ENCODE measurements around the gene LGALS3. TPM values are rescaled to one million over a fixed set of nuclear protein-coding genes. Genes with fewer than 3 reads are reported as not detected.
A peak's percentile ranks its signal among the peaks of the same experiment; 100 is the strongest.

The LGALS3 gene
- polyA plus RNA-seq, 3 donors from 2014 or later = 23.3 to 58.2 (median 40.5) TPM

DNA sequence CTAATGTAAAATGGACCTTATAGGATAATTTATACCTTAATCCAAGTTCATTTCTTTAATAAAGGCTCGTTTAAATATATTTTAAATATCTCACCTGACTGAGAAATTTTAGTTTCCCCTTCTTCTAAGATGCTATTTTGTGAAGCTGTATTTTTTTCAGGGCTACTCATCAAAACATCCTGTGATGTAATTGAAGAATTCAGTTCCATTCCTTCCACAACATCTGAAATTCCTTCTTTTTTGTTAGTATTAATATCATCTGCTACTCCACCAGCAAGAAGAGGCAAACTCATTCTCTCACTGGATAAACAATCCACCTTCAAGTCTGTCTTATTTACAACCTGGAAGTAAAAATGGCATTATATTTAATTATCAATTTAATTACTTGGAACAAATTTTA is 22.5 kb downstream of the LGALS3 start:
- H3K4me3 Mint-ChIP-seq = no peak overlapping the region
- H3K4me1 Mint-ChIP-seq = no peaks in the 10 kb centered on the region
- H3K27me3 Mint-ChIP-seq (ENCODE audit: low read depth in 3 of 3) = no peaks in the 10 kb centered on the region
- no peaks in the 10 kb centered on the region for H3K9me3 Mint-ChIP-seq
- H3K36me3 Mint-ChIP-seq = no peaks in the 10 kb centered on the region
- DNase-seq = no peak
- no peak overlapping the region for H3K27ac Mint-ChIP-seq

- DNase-seq = no peak
- no peaks in the 10 kb centered on the region for H3K36me3 Mint-ChIP-seq
- H3K27me3 Mint-ChIP-seq (ENCODE audit: low read depth in 3 of 3) = no peaks in the 10 kb centered on the region
- no peaks in the 10 kb centered on the region for H3K4me1 Mint-ChIP-seq
- H3K27ac Mint-ChIP-seq = no peak overlapping the region
- no peak overlapping the region for H3K4me3 Mint-ChIP-seq
- H3K9me3 Mint-ChIP-seq = no peaks in the 10 kb centered on the region
Measured at GRCh38 chr14:55152052-55152753, 23.2 kb downstream of the LGALS3 start.

DNA sequence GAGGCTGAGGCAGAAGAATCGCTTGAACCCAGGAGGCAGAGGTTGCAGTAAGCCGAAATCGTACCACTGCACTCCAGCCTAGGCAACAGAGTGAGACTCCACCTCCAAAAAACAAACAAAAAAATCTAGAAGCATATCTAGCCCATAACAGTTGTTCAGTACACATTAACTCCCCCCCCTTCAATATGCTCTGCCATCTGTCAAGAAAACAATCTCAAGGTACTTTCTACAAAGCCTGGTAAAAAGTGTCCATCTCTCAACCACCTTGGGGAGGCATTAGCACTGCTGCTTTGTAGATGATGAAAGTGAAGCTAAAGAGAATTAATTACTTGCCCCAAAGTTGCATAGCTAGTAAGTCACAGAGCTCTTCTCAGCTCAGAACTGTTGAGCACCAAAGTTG is 24.9 kb downstream of the LGALS3 start:
- H3K27ac Mint-ChIP-seq = peak overlapping the region in 2 of 6 donors; percentile 58 to 67
- no peaks in the 10 kb centered on the region for H3K9me3 Mint-ChIP-seq
- no peaks in the 10 kb centered on the region for H3K27me3 Mint-ChIP-seq (ENCODE audit: low read depth in 3 of 3)
- no peaks in the 10 kb centered on the region for H3K4me1 Mint-ChIP-seq
- no peak for DNase-seq
- H3K36me3 Mint-ChIP-seq = no peaks in the 10 kb centered on the region
- H3K4me3 Mint-ChIP-seq = no peak overlapping the region

GRCh38 chr14:55157080-55157479 is 28.0 kb downstream of the LGALS3 start:
- peaks cover 0 to 6% (median 0%) of the 10 kb centered on the region in 3 donors for H3K36me3 Mint-ChIP-seq
- H3K9me3 Mint-ChIP-seq = no peaks in the 10 kb centered on the region
- H3K27ac Mint-ChIP-seq = peak overlapping the region in 1 of 6 donors; percentile 3
- H3K27me3 Mint-ChIP-seq (ENCODE audit: low read depth in 3 of 3) = no peaks in the 10 kb centered on the region
- H3K4me3 Mint-ChIP-seq = no peak overlapping the region
- H3K4me1 Mint-ChIP-seq = no peaks in the 10 kb centered on the region
- no peak for DNase-seq

DNA sequence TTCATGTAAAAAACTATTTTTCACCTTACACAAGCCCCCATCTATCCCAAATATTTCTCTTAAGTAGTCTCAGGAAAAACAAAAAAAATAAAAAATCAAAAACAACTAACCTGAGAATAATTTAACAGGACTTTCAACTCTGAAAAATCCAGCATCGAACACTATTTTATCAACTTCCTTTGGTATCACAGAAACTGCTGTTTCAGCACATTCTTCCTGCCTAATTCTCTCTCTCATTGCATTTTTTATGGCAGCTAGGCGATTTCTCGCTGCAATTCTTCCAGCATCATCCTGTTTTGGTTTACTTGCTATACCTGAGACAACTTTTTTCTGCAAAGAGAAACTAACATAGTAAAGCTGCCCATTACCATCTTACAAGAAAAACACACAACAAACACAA is 29.4 kb downstream of the LGALS3 start:
- H3K27me3 Mint-ChIP-seq (ENCODE audit: low read depth in 3 of 3) = no peaks in the 10 kb centered on the region
- no peak for DNase-seq
- H3K4me1 Mint-ChIP-seq = no peaks in the 10 kb centered on the region
- H3K9me3 Mint-ChIP-seq = no peaks in the 10 kb centered on the region
- no peak overlapping the region for H3K4me3 Mint-ChIP-seq
- H3K36me3 Mint-ChIP-seq = peaks cover 0 to 6% (median 0%) of the 10 kb centered on the region in 3 donors
- H3K27ac Mint-ChIP-seq = no peak overlapping the region

GRCh38 chr14:55160989-55161388 is 31.9 kb downstream of the LGALS3 start:
- Mint-ChIP-seq H3K36me3 (peaks cover 0 to 6% (median 0%) of the 10 kb centered on the region in 3 donors), H3K27me3 (ENCODE audit: low read depth in 3 of 3) (no peaks in the 10 kb centered on the region), H3K4me3 (no peak overlapping the region), H3K4me1 (no peaks in the 10 kb centered on the region), H3K27ac (peak overlapping the region in 3 of 6 donors; percentile 1 to 27 (median 2)), H3K9me3 (no peaks in the 10 kb centered on the region)
- peak; percentile 22 to 54 (median 47) for DNase-seq

DNA sequence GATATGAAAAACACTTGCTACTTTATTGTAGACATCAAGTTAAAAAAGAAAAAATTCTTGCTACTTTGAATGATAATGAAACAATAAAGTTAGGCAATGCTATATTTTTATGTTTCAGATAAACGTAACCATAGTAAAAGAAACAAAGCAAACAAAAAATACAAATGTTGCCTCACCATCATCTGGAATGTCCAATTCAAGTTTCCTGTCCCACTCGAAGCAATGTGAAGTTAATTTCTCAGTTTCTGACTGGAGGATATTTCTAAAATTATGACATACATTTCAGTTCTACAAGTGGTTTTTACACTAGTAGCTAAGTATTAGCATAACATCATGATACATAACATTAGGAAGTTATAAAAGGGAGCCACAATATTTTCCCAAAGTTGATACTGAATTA is 41.5 kb downstream of the LGALS3 start:
- no peak for DNase-seq
- H3K27ac Mint-ChIP-seq = no peak overlapping the region
- H3K9me3 Mint-ChIP-seq = no peaks in the 10 kb centered on the region
- no peaks in the 10 kb centered on the region for H3K36me3 Mint-ChIP-seq
- no peaks in the 10 kb centered on the region for H3K4me1 Mint-ChIP-seq
- H3K27me3 Mint-ChIP-seq (ENCODE audit: low read depth in 3 of 3) = no peaks in the 10 kb centered on the region
- no peak overlapping the region for H3K4me3 Mint-ChIP-seq

DNA sequence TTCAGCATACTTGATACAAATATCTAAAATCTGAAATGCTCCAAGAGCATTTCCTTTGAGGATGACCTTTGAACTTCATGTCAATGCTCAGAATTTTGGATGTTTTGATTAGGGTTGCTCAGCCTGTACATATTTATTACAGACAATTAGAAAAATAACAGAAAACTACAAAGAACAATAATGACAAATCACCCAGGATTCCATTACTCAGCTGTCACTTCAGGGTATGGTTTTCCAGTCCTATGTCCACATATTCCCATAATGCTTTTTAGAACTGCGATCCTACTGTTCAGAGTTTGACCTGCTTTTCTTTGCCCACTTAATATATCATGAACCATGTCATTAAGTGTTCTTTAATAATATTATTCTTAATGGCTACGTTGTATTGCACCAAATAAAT is 51.0 kb downstream of the LGALS3 start:
- Mint-ChIP-seq H3K27me3 (ENCODE audit: low read depth in 3 of 3) (no peaks in the 10 kb centered on the region), H3K4me3 (no peak overlapping the region), H3K9me3 (no peaks in the 10 kb centered on the region), H3K4me1 (no peaks in the 10 kb centered on the region), H3K36me3 (no peaks in the 10 kb centered on the region), H3K27ac (no peak overlapping the region)
- DNase-seq = no peak

- H3K4me1 Mint-ChIP-seq = no peaks in the 10 kb centered on the region
- no peak for DNase-seq
- no peak overlapping the region for H3K27ac Mint-ChIP-seq
- H3K36me3 Mint-ChIP-seq = no peaks in the 10 kb centered on the region
- H3K4me3 Mint-ChIP-seq = no peak overlapping the region
- no peaks in the 10 kb centered on the region for H3K9me3 Mint-ChIP-seq
- no peaks in the 10 kb centered on the region for H3K27me3 Mint-ChIP-seq (ENCODE audit: low read depth in 3 of 3)
Measured at GRCh38 chr14:55180434-55180833, 51.4 kb downstream of the LGALS3 start.

- peaks cover 0 to 4% (median 2%) of the 10 kb centered on the region in 3 donors for H3K27me3 Mint-ChIP-seq (ENCODE audit: low read depth in 3 of 3)
- no peaks in the 10 kb centered on the region for H3K36me3 Mint-ChIP-seq
- DNase-seq = no peak
- H3K27ac Mint-ChIP-seq = no peak overlapping the region
- peaks cover 13 to 26% of the 10 kb centered on the region in 2 donors for H3K4me1 Mint-ChIP-seq
- no peak overlapping the region for H3K4me3 Mint-ChIP-seq
- no peaks in the 10 kb centered on the region for H3K9me3 Mint-ChIP-seq
Measured at GRCh38 chr14:55188686-55189295, 59.7 kb downstream of the LGALS3 start.

GRCh38 chr14:55190906-55191202 is 61.8 kb downstream of the LGALS3 start:
- DNase-seq = no peak
- Mint-ChIP-seq H3K4me3 (peak overlapping the region; percentile 89 to 97 (median 93)), H3K27me3 (ENCODE audit: low read depth in 3 of 3) (peaks cover 0 to 4% (median 2%) of the 10 kb centered on the region in 3 donors), H3K27ac (no peak overlapping the region), H3K9me3 (no peaks in the 10 kb centered on the region), H3K4me1 (peaks cover 13 to 26% of the 10 kb centered on the region in 2 donors), H3K36me3 (no peaks in the 10 kb centered on the region)

- H3K4me1 Mint-ChIP-seq = peaks cover 13 to 26% of the 10 kb centered on the region in 2 donors
- DNase-seq = peak; percentile 89 to 90 (median 90)
- H3K36me3 Mint-ChIP-seq = no peaks in the 10 kb centered on the region
- peaks cover 0 to 4% (median 2%) of the 10 kb centered on the region in 3 donors for H3K27me3 Mint-ChIP-seq (ENCODE audit: low read depth in 3 of 3)
- H3K4me3 Mint-ChIP-seq = peak within 1 kb of the TSS; percentile 89 to 97 (median 93)
- peak within 1 kb of the TSS; percentile 66 to 85 (median 80) for H3K27ac Mint-ChIP-seq
- H3K9me3 Mint-ChIP-seq = no peaks in the 10 kb centered on the region
Measured at GRCh38 chr14:55191203-55192053, 62.4 kb downstream of the LGALS3 start, which contains the start of gene DLGAP5. Gene DLGAP5, minus strand, starts transcription at chr14:55191585. Its CDS starts 2,406 bp downstream, at chr14:55189179.

DNA sequence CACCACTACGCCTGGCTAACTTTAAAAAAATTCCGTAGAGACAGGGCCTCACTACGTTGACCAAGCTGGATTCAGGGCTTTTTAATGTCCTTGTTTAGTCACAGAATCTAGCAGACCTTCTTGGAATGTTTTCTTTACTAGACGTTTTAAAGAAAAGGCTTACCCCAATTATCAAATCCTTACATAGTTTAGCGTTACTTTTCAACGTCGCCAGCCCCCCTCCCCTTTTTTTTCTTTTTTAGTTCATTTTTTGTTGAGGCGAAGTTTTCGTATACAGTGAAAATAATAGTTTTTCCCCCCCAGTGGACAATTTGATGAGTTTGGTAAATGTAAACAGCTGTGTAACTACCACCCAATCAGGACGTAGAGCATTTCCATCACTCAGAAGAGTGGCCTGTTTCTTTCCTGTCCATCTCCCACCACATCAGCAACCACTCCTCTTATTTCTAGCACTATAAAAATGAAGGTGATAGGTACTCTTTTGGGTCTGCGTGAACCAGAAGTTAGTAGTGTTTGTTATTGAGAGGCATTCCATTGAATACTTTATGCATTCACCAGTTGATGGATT is 63.1 kb downstream of the LGALS3 start:
- peak overlapping the region in 5 of 6 donors; percentile 5 to 82 (median 60) for H3K27ac Mint-ChIP-seq
- no peaks in the 10 kb centered on the region for H3K36me3 Mint-ChIP-seq
- peaks cover 13 to 26% of the 10 kb centered on the region in 2 donors for H3K4me1 Mint-ChIP-seq
- no peak for DNase-seq
- no peaks in the 10 kb centered on the region for H3K9me3 Mint-ChIP-seq
- peak overlapping the region; percentile 89 to 97 (median 93) for H3K4me3 Mint-ChIP-seq
- H3K27me3 Mint-ChIP-seq (ENCODE audit: low read depth in 3 of 3) = peaks cover 0 to 4% (median 2%) of the 10 kb centered on the region in 3 donors
